HFFc6 (cell line): Measurements from ENCODE around the gene EPHX1. TPM values are rescaled to one million over a fixed set of nuclear protein-coding genes. Genes with fewer than 3 reads are reported as not detected.

Source experiments
- DNase-seq: peaks from one replicate; pipeline ENCODE4 v3.0.0-alpha.2; 2018
- H3K27ac Mint-ChIP-seq: 2 replicates; pipeline ENCODE4 v1.8.0; 2020; ENCODE audit warnings: mild to moderate bottlenecking, mixed read lengths
- H3K27me3 Mint-ChIP-seq: 2 replicates; pipeline ENCODE4 v1.8.0; 2021; ENCODE audit warnings: mild to moderate bottlenecking, moderate library complexity, mixed read lengths; ENCODE audit not compliant: insufficient read depth
- H3K36me3 Mint-ChIP-seq: 2 replicates; pipeline ENCODE4 v1.8.0; 2021; ENCODE audit warnings: low read depth, mixed read lengths
- H3K4me1 Mint-ChIP-seq: 2 replicates; pipeline ENCODE4 v1.8.0; 2020; ENCODE audit warnings: low read depth, mixed read lengths
- H3K4me3 Mint-ChIP-seq: 2 replicates; pipeline ENCODE4 v1.8.0; 2020; ENCODE audit warnings: mild to moderate bottlenecking, moderate library complexity, mixed read lengths
- H3K9me3 Mint-ChIP-seq: 2 replicates; pipeline ENCODE4 v1.8.0; 2020; ENCODE audit warnings: mild to moderate bottlenecking, mixed read lengths
- CTCF ChIP-seq: fragments of 200-600 bp; sonication (generic); IDR thresholded peaks from 2 replicates; pipeline ENCODE4 v1.5.0; 2021; ENCODE audit warnings: antibody characterized with exemption, mild to moderate bottlenecking
- total RNA-seq, 6 experiments: library from RNA; stranded (reverse); fragmentation: NEBNext Ultra II Directional; extraction: Animal tissue kit (Norgen Biotek cat#: 25700); gene quantifications; 2 replicates in 1 of 6; 3 replicates in 5 of 6; pipeline ENCODE4 v1.2.3, GENCODE V29; 2021

EPHX1 gene
- total RNA-seq, 6 experiments from 2014 or later = 30.3 to 38.7 (median 34.9) TPM

- Mint-ChIP-seq H3K27me3 (no peaks in the 10 kb centered on the region; the same call in none of the 2 replicates), H3K9me3 (no peaks in the 10 kb centered on the region), H3K27ac (no peak overlapping the region), H3K36me3 (0 out of 2 replicates have a peak, but pooled peaks cover 6% of the 10 kb centered on the region), H3K4me1 (no peaks in the 10 kb centered on the region), H3K4me3 (no peak overlapping the region)
- DNase-seq = no peak
- TF ChIP-seq CTCF = no peak
These were observed 36.7 kb downstream of the EPHX1 start for GRCh38 chr1:225846331-225847310.

- 0 out of 2 replicates have a peak, but pooled peaks cover 15% of the 10 kb centered on the region for H3K36me3 Mint-ChIP-seq
These were observed 37.7 kb downstream of the EPHX1 start for GRCh38 chr1:225847610-225848009.

GRCh38 chr1:225848030-225848955, 38.4 kb downstream of the EPHX1 start:
- Mint-ChIP-seq H3K4me1 (no peaks in the 10 kb centered on the region), H3K36me3 (0 out of 2 replicates have a peak, but pooled peaks cover 16% of the 10 kb centered on the region), H3K27me3 (peaks cover 2% of the 10 kb centered on the region; the same call in 1 of the 2 replicates), H3K9me3 (no peaks in the 10 kb centered on the region), H3K27ac (no peak overlapping the region), H3K4me3 (no peak overlapping the region)
- DNase-seq = no peak
- no peak for TF ChIP-seq CTCF

More at GRCh38 chr1:225847610-225848009, 37.7 kb downstream of the EPHX1 start:
- Mint-ChIP-seq H3K9me3 (no peaks in the 10 kb centered on the region), H3K27ac (no peak overlapping the region), H3K4me1 (no peaks in the 10 kb centered on the region), H3K4me3 (no peak overlapping the region), H3K27me3 (peaks cover 2% of the 10 kb centered on the region; the same call in 1 of the 2 replicates)
- no peak for TF ChIP-seq CTCF
- DNase-seq = no peak

GRCh38 chr1:225849925-225850324, 40.0 kb downstream of the EPHX1 start:
- Mint-ChIP-seq H3K4me1 (no peaks in the 10 kb centered on the region), H3K27me3 (peaks cover 2% of the 10 kb centered on the region; the same call in 1 of the 2 replicates), H3K27ac (no peak overlapping the region), H3K4me3 (no peak overlapping the region), H3K36me3 (0 out of 2 replicates have a peak, but pooled peaks cover 23% of the 10 kb centered on the region), H3K9me3 (no peaks in the 10 kb centered on the region)
- no peak for DNase-seq
- no peak for TF ChIP-seq CTCF

- no peaks in the 10 kb centered on the region for H3K9me3 Mint-ChIP-seq
- no peaks in the 10 kb centered on the region for H3K4me1 Mint-ChIP-seq
- peaks cover 2% of the 10 kb centered on the region; the same call in 1 of the 2 replicates for H3K27me3 Mint-ChIP-seq
- no peak for DNase-seq
- H3K4me3 Mint-ChIP-seq = no peak overlapping the region
- no peak for TF ChIP-seq CTCF
- H3K36me3 Mint-ChIP-seq = peaks cover 25% of the 10 kb centered on the region
- no peak overlapping the region for H3K27ac Mint-ChIP-seq
These were observed 40.4 kb downstream of the EPHX1 start for GRCh38 chr1:225850370-225850769.
